ENCODE data around the gene AHDC1.

The AHDC1 gene

DNA sequence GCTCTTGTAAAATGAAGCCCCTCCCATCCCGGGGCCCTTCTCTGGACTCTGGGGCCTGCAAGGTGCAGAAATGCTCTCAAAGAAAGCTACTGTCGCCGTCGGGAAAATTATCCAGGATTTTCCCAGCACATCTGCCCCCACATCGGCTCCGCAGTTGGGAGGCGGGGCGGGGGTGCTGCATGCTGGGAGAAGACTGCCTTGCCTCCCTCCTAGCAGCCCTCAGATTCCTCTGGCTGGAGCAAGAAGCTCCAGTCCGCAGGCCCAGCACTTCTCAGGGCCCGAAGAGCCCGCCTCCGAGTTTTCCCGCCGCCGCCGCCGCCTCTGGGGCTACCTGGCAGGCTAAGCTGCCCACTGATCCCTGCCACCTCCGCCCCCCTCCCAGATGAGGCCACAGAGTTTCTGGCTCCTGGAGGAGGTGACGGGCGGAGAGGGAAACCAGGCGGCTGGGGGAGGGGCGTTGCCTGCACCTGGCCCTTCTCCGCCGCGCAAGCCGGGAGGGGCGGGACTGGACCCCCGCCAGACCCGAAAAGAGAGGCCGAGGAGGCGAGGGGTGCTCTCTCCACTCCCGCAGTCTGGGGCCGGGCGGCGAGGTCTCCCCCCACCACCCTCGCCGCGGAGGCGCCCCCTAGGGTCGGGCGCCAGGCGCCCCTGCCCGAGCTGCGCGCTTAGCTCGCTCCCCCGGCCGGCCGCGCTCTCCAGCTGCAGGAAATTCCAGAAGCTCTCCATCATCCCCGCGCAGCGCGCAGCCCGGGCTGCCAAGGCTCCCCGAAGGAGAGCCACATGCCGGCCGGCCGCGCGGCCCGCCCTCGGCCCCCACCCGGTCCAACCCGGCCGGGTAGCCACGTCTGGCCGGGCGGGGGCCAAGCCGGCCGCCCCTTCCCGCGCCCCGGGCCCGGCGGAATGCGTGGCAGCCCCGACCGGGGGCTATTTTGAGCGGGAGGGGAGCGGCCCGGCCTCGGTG is 28.8 kb downstream of the AHDC1 start:
- Mint-ChIP-seq H3K36me3 (ENCODE audit: low read depth) (no peaks in the 10 kb centered on the region), H3K27me3 (ENCODE audit: low read depth) (no peaks in the 10 kb centered on the region), H3K27ac (peak overlapping the region; percentile 91 to 97 (median 95)), H3K4me3 (peak overlapping the region; percentile 56 to 65 (median 63)), H3K9me3 (no peaks in the 10 kb centered on the region), H3K4me1 (peaks cover 72% of the 10 kb centered on the region)
- TF ChIP-seq, protein P1, sequence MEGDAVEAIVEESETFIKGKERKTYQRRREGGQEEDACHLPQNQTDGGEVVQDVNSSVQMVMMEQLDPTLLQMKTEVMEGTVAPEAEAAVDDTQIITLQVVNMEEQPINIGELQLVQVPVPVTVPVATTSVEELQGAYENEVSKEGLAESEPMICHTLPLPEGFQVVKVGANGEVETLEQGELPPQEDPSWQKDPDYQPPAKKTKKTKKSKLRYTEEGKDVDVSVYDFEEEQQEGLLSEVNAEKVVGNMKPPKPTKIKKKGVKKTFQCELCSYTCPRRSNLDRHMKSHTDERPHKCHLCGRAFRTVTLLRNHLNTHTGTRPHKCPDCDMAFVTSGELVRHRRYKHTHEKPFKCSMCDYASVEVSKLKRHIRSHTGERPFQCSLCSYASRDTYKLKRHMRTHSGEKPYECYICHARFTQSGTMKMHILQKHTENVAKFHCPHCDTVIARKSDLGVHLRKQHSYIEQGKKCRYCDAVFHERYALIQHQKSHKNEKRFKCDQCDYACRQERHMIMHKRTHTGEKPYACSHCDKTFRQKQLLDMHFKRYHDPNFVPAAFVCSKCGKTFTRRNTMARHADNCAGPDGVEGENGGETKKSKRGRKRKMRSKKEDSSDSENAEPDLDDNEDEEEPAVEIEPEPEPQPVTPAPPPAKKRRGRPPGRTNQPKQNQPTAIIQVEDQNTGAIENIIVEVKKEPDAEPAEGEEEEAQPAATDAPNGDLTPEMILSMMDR (IDR thresholded peaks at IDR 0.05; ENCODE audit: unreplicated experiment in 3 of 3), result peak; percentile 37 to 55 (median 46)

DNA sequence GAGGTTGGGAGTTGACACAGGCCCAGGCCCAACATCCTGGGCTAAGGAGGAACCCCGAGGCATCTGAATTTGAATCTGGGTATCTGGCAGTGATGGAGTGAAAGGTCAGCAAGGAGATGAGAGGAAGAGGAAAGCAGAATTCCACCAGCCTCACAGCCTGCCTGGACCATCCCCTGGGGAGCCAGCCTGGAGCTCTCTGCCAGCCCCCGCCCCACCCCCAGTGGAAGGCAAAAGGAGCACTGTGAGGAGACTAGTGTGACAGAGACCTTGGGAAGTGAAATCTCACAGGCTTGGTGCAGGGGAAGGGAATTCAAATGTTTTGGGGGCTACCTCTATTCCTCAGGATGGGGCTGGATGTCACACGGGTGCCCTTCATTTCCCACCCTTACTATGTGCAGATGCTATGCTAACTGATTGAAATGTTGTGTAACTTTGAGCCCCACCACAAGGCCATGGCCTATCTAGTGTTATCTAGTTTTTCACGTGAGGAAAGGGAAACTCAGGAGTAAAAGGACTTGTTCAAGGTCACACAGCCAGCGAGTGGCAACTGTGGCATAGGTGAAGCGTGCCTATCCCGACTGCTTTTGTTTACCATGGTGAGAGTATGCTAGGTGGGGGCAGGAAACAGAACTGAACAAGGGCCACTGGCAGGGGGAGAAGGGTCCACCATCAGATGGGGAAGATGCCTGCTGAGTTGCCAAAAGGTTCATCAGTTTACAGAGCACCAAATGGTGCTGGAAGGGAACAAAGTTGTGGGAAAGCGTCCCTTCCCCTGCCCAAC is 29.8 kb downstream of the AHDC1 start:
- Mint-ChIP-seq H3K9me3 (no peaks in the 10 kb centered on the region), H3K4me3 (peak overlapping the region; percentile 65 to 76 (median 74)), H3K27me3 (ENCODE audit: low read depth) (no peaks in the 10 kb centered on the region), H3K27ac (peak overlapping the region; percentile 91 to 97 (median 95)), H3K4me1 (peaks cover 73% of the 10 kb centered on the region), H3K36me3 (ENCODE audit: low read depth) (no peaks in the 10 kb centered on the region)
- TF ChIP-seq, protein P1 (IDR thresholded peaks at IDR 0.05; ENCODE audit: unreplicated experiment in 3 of 3), result no peak

DNA sequence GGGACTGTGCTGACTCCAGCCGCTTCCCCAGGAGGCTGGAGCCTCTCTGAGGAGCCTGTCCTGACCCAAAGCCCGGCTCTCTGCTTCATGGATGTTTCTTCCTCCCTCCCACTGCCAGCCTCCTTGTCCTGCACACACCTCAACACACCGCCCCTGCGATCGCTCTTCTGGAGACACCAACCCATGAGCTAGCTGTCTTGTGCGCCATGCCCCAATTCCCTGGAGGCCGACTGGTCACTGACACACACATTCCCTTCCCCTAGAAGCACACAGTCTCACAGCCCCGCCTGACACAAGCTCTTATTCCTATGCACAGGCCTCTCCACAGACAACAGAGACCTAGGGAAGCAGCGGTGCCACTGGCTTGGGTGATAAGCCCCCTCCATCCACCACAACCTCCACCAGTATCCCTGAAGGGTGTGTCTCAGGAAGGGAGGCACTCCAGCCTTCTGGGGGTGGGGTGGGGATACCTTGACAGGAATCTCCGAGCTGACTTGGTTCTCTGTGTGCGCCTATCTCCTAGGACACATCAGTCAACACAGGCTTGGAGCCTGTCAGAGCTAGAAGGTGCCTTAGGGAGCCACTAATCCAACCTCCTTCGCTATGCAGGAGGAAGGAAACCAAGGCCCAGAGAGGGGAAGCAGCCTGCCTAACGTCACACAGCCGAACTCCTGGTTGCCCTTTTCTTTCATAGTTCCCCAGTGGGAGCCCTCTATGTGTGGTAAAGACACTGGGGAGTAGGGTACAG is 31.1 kb downstream of the AHDC1 start:
- Mint-ChIP-seq H3K9me3 (no peaks in the 10 kb centered on the region), H3K36me3 (ENCODE audit: low read depth) (no peaks in the 10 kb centered on the region), H3K4me3 (peak overlapping the region; percentile 68 to 82 (median 79)), H3K27me3 (ENCODE audit: low read depth) (no peaks in the 10 kb centered on the region), H3K27ac (peak overlapping the region; percentile 91 to 97 (median 95)), H3K4me1 (peaks cover 80% of the 10 kb centered on the region)
- TF ChIP-seq, protein P1 (IDR thresholded peaks at IDR 0.05; ENCODE audit: unreplicated experiment in 3 of 3), result no peak

DNA sequence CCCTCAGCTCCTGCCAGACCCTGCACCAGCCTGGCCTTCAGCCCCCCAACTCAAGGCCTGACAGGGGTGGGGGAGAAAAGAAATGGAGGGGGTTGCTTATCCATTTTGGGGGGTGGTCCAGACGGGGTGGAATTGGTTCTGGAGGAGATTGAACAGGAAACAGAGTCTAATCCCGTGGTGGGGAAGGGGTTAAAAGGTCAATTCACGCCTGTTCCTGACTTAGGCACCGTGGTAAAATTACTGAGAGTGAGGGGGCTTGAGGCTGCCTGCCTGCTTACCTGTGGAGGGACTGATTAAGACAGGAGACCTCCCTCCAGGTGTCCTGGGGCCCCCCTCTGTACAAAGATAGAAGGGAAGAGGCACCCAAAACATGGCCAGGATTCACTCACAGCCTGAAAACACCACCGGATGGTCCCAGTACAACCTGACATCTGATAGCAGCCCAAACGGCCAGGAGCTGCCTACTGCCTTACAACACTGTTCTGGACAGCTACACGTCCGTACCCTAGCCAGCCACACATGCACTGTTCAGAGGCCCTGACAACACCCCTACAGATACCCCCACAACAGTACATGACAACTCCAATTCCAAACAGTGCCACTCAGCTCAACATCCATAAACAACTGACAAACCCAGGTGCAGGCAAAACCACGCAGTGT is 31.8 kb downstream of the AHDC1 start:
- TF ChIP-seq, protein P1 (IDR thresholded peaks at IDR 0.05; ENCODE audit: unreplicated experiment in 3 of 3), result no peak

DNA sequence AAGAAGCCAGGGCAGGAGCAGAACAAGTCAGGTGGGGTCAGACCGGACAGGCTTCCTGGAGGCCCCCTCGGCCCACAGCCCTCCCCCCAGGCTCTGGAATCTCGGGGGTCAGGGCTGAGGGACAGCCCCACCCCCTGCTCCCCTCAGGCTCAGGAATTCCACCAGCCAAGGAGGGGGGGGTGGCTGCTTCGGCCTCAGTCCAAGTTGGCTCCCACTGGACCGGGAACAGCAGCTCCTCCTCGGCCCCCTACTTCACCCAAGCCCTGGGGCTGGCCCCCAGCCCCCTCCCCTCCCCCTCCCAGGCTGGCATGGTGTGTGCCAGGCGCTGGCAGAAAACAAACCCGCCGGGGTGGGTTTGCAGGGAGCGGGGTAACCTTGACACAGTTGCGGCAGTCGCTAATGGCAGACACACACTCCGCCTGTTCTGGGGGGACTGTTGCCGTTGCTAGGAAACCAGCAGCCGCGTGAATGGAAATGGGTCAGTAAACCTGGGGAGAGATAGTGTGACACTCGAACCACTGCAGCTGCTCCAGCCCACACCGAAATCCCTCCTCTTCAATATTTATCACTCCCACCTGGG is 32.4 kb downstream of the AHDC1 start:
- no peaks in the 10 kb centered on the region for H3K36me3 Mint-ChIP-seq (ENCODE audit: low read depth)
- H3K4me3 Mint-ChIP-seq, result peak overlapping the region; percentile 77 to 82 (median 79)
- H3K9me3 Mint-ChIP-seq, result no peaks in the 10 kb centered on the region
- no peaks in the 10 kb centered on the region for H3K27me3 Mint-ChIP-seq (ENCODE audit: low read depth)
- H3K4me1 Mint-ChIP-seq, result peaks cover 84% of the 10 kb centered on the region
- TF ChIP-seq, protein P1 (IDR thresholded peaks at IDR 0.05; ENCODE audit: unreplicated experiment in 3 of 3), result no peak
- peak overlapping the region; percentile 91 to 97 (median 95) for H3K27ac Mint-ChIP-seq

More for the DNA sequence above, 31.8 kb downstream of the AHDC1 start:
- peak overlapping the region; percentile 68 to 82 (median 79) for H3K4me3 Mint-ChIP-seq
- no peaks in the 10 kb centered on the region for H3K36me3 Mint-ChIP-seq (ENCODE audit: low read depth)
- no peaks in the 10 kb centered on the region for H3K27me3 Mint-ChIP-seq (ENCODE audit: low read depth)
- H3K27ac Mint-ChIP-seq, result peak overlapping the region; percentile 91 to 97 (median 95)
- H3K4me1 Mint-ChIP-seq, result peaks cover 84% of the 10 kb centered on the region
- H3K9me3 Mint-ChIP-seq, result no peaks in the 10 kb centered on the region
